GM19467 (cell line): ENCODE data around the gene DROSHA.

Experiments
- ATAC-seq: cut with Tn5 transposase; IDR thresholded peaks from one replicate; pipeline ENCODE4 v1.9.1; 2021; ENCODE audit warnings: mild to moderate bottlenecking, moderate library complexity; ENCODE audit not compliant: unreplicated experiment

DROSHA gene

DNA sequence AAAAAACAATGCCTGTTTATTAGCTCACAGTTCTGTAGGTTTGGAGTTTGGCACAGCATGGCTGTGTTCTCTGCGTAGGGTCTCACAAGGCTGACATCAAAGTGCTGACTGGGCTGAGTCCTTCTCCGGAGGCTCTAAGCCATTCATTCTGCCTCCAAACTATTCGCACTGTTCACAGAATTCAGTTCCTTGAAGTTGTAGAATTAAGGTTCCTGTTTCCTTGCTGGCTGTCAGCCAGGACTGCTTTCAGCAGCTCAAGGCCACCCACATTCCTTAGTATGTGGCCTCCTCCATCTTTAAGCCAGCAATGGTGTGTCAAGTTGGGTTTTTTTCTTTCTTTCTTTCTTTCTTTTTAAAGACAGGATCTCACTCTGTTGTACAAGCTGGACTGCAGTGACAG lies 176.6 kb downstream of the DROSHA start:
- ATAC-seq: no peak
